ENCODE measurements around the gene GUCY1B1.

DNA sequence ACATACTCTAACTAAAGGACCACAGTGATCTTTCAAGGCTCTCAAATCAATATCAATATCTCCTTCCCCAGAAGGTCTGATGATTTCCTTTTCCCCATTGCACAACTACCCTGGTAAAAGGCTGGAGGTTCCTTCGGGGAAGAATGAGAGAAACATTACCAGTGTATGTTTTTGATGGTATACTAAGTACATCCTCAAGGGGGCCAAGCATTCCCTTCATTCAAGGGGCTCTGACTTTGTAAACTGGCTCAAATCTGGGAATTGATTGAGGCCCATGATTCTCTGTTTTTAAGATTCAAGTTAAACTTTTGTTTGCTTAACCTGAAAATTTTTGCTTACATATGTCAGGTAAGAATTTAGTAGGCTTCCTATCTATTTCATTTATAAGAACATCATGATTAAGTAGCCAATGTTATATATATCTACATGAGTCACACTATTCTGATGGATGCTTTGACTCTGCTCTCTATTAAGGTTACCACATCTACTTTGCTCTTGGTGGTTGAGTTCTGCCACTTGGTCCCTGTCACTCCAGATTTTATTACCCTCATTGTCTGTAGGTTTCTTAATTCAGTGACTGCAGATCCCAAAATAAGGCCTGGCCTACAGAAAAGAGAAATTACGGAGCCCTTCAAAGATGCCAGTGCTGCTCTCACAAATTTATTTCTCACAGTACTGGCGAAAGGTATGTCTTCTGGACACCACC lies 16.4 kb upstream of the GUCY1B1 start:
- TF ChIP-seq, protein P1, sequence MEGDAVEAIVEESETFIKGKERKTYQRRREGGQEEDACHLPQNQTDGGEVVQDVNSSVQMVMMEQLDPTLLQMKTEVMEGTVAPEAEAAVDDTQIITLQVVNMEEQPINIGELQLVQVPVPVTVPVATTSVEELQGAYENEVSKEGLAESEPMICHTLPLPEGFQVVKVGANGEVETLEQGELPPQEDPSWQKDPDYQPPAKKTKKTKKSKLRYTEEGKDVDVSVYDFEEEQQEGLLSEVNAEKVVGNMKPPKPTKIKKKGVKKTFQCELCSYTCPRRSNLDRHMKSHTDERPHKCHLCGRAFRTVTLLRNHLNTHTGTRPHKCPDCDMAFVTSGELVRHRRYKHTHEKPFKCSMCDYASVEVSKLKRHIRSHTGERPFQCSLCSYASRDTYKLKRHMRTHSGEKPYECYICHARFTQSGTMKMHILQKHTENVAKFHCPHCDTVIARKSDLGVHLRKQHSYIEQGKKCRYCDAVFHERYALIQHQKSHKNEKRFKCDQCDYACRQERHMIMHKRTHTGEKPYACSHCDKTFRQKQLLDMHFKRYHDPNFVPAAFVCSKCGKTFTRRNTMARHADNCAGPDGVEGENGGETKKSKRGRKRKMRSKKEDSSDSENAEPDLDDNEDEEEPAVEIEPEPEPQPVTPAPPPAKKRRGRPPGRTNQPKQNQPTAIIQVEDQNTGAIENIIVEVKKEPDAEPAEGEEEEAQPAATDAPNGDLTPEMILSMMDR (IDR thresholded peaks at IDR 0.05) = no peak; the same call in 1 of the 2 replicates
- TF ChIP-seq EP300 (IDR thresholded peaks at IDR 0.05; ENCODE audit: borderline replicate concordance in 1 of 2, low read depth in 1 of 2, low read length in 1 of 2) = no peak
- TF ChIP-seq, protein P2, sequence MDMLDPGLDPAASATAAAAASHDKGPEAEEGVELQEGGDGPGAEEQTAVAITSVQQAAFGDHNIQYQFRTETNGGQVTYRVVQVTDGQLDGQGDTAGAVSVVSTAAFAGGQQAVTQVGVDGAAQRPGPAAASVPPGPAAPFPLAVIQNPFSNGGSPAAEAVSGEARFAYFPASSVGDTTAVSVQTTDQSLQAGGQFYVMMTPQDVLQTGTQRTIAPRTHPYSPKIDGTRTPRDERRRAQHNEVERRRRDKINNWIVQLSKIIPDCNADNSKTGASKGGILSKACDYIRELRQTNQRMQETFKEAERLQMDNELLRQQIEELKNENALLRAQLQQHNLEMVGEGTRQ (IDR thresholded peaks at IDR 0.05; ENCODE audit: borderline replicate concordance, low read depth, low read length) = no peak

Data from SK-N-SH (cell line).